Right cardiac atrium (tissue), 5 donors: ENCODE data around the gene RPL9. TPM values are rescaled to one million over a fixed set of nuclear protein-coding genes. Genes with fewer than 3 reads are reported as not detected.

Experiments used
- ATAC-seq, 2 donors: fragments of 200-7000 bp; cut with Tn5 transposase; one replicate each; pipeline versions ENCODE4 v1.8.0 to v1.9.1; 2020; ENCODE audit warnings: moderate library complexity in 2 of 2, mild to moderate bottlenecking in 1 of 2
- DNase-seq, 3 donors: peaks; one replicate each; pipeline ENCODE4 v3.0.0-alpha.2; 2020
- H3K27ac ChIP-seq: one replicate; pipeline ENCODE4 v1.5.1; 2013; ENCODE audit warnings: mild to moderate bottlenecking, low read length, control low read depth, moderate library complexity
- H3K27me3 ChIP-seq: one replicate; pipeline ENCODE4 v1.6.1; 2013; ENCODE audit not compliant: control insufficient read depth, insufficient read depth
- H3K4me1 ChIP-seq: one replicate; pipeline ENCODE4 v1.6.1; 2013; ENCODE audit warnings: low read length; ENCODE audit not compliant: control insufficient read depth, insufficient read depth
- H3K4me3 ChIP-seq: one replicate; pipeline ENCODE4 v1.5.1; 2013; ENCODE audit warnings: low read length, control low read depth
- H3K9me3 ChIP-seq: one replicate; pipeline ENCODE4 v1.6.1; 2013; ENCODE audit warnings: low read length; ENCODE audit not compliant: control insufficient read depth
- WGBS: extraction: QIAGEN DNeasy Blood & Tissue Kit; methylation state at CpG from one replicate; pipeline ENCODE4 v1.1.7; 2013; 5-methylcytosine and 5-hydroxymethylcytosine counted together
- intact Hi-C, 4 donors: fragments of 100-400 bp; cut with DNase I; formaldehyde crosslinking; loops; one replicate each; pipeline versions ENCODE4 v1.11.0 to v1.14.0; 2022 to 2023
- polyA plus RNA-seq: library from polyadenylated mRNA; stranded (reverse); fragments of 200-250 nt; gene quantifications from one replicate; pipeline ENCODE4 v1.2.3, GENCODE V29; 2013
- total RNA-seq, 4 donors: library from RNA; stranded (reverse); fragmentation: NEBNext Ultra II Directional; extraction: Animal tissue kit (Norgen Biotek cat#: 25700); gene quantifications; one replicate each; pipeline ENCODE4 v1.2.1, GENCODE V29; 2021
- donor health status: healthy with polysubstance abuse.
- donor health status: DM: no; HTN: yes; CAD: no.
- donor health status: DM: no; HTN: no; CAD: no.
- donor health status: DM: no; HTN: yes; CAD: no; lungs with severe emphysema.
- donor health status: DM: yes; HTN: yes; CAD: no.

RPL9 gene
- total and polyA plus RNA-seq, 5 donors: 708 to 1,288 (median 966) TPM

DNA sequence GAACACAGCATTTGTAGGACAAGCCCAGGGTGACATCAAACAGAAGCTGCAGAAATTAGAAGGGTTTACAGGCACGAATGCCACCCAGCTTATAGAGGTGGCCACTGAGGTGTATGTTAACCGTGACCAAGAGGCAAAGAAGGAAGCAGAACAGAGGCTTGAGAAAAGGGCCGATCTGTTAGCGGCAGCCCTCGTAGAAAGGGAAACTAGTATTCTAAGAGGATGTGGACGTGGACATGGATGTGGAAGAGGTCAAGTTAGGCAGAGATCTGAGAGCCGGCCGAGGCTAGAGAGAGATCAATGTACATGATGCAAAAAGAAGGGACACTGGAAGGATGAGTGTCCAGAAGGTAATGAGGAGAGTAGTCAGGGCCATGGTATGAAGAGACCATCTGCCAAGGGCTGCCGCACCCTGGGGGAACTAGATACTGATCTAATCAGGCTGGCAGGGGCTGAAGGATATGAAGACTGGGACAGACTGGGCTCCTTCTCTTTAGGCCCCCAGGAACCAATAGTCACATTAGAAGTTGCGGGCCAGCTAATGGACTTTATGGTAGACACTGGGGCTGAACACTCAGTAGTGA, 27.6 kb upstream of the RPL9 start:
- 77% methylated on average over 10 of the region's 10 CpGs for WGBS

DNA sequence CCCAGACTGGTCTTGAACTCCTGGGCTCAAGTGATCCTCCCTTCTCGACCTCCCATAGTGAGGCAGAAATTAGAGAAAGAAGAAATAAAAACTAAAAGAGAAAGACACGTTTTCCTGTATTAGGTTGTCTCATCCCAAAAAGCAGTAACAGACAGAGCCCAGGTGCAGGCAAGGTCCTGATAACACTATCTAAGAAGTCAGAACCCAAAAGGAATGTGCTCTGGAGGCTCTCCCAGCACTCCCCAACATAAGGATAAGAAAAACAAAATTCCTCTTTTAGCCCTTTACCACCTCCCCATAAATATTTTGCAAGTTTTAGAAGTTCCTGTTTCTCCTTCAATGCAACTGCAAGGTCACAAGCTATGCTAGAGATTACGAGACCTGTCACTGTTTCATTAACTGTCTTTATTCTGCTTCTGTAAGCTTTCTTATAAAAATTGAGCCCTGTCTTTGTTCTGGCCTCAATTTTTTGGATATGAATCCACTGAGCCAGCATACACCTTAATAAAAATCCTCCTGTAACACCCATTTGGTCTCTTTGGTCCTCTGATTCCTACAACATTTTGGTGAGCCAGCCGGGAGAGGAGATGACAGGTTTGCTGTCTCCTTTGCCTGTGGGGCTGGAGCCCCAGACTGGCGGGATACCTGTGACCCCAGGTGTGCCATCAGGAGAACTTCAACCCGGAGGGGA, 26.0 kb upstream of the RPL9 start:
- H3K9me3 ChIP-seq: no peaks in the 10 kb centered on the region
- H3K27me3 ChIP-seq: no peaks in the 10 kb centered on the region
- no peaks in the 10 kb centered on the region for H3K4me1 ChIP-seq
- 79% methylated on average over 6 of the region's 6 CpGs for WGBS
- DNase-seq: no peak
- intact Hi-C loops: no loop called here
- H3K4me3 ChIP-seq: no peak overlapping the region
- H3K27ac ChIP-seq: no peak overlapping the region
- no peak for ATAC-seq

More for the DNA sequence above, 27.6 kb upstream of the RPL9 start:
- Histone ChIP-seq H3K9me3 (no peaks in the 10 kb centered on the region), H3K27ac (no peak overlapping the region), H3K4me1 (no peaks in the 10 kb centered on the region), H3K27me3 (no peaks in the 10 kb centered on the region), H3K4me3 (no peak overlapping the region)
- ATAC-seq (no peak), DNase-seq (no peak)
- intact Hi-C loops: no loop called here

DNA sequence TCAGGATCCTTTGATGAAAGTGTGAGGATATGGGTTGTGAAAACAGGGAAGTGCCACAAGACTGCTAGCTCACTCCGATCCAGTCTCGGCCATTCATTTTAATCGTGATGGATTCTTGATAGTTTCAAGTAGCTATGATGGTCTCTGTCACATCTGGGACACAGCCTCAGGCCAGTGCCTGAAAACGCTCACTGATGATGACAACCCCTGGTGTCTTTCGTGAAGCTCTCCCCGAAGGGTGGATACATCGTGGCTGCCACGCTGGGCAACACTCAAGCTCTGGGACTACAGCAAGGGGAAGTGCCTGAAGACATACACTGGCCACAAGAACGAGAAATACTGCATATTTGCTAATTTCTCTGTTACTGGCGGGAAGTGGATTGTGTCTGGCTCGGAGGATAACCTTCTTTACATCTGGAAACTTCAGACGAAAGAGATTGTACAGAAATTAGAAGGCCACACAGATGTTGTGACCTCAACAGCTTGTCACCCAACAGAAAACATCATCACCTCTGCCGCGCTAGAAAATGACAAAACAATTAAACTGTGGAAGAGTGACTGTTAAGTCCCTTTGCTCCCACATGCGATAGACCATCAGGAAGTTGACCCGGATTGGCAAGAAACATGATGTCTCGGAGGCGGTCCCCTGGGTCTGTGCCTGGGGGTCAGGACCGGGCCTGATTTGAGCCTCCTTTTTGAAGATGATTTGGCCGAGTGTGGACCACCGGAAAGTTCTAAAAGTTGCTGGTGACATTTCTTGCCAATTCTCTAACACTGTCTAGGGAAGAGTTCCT, 22.4 kb upstream of the RPL9 start:
- no peaks in the 10 kb centered on the region for H3K27me3 ChIP-seq
- ATAC-seq (peak in 1 of 2 donors; percentile 43), DNase-seq (no peak)
- 73% methylated on average over 21 of the region's 21 CpGs for WGBS
- no peaks in the 10 kb centered on the region for H3K9me3 ChIP-seq
- no peak overlapping the region for H3K27ac ChIP-seq
- intact Hi-C loops: no loop called here
- H3K4me3 ChIP-seq: no peak overlapping the region
- H3K4me1 ChIP-seq: no peaks in the 10 kb centered on the region

DNA sequence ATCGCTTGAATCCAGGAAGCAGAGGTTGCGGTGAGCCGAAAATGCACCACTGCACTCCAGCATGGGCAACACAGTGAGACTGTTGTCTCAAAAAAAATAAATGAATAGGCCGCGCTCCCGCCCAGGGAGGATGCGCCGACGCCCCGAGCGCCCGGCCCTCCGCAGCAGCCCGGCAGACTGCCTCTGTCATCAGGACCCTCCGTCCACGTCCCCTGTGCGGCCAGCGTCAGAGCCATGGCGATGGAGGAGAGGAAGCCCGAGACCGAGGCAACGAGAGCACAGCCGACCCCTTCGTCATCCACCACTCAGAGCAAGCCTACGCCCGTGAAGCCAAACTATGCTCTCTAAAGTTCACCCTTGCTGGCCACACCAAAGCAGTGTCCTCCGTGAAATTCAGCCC, 21.5 kb upstream of the RPL9 start:
- WGBS: 96% methylated on average over 27 of the region's 27 CpGs
- Histone ChIP-seq H3K9me3 (no peaks in the 10 kb centered on the region), H3K27ac (no peak overlapping the region), H3K4me1 (no peaks in the 10 kb centered on the region), H3K27me3 (no peaks in the 10 kb centered on the region), H3K4me3 (no peak overlapping the region)
- intact Hi-C loops: no loop called here
- ATAC-seq (no peak), DNase-seq (no peak)

DNA sequence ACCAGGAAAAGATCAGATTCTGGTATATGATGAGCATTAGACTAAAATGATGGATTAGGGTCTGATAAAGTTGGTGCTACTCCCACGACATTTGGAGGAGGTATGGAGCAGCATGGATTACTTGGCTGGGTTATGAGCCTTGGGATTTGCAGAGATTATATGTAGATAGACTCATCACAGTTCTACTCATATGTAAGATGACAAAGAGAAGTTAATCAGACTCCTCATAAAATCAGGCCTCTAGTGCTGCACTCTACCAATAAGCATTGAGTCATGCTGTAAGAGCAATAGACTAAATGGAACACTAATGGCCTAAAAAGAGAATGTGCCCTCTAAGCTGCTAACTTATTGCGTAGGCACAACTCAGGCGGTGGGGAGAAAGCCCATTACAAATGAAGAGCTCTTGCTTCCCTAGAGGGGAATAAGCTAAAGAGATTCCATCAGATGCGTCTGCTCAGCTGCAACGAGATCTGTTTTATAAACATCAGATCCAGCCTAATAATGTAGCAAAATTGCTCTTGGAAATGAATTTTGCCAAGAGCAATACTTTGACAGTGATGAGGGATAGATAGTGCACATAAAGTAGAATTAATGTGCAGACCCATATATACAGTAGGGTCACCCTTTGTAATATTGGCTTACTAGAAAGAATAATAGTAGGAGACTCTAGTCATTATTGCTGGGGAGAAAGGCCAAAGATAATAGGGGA, 17.6 kb upstream of the RPL9 start:
- H3K9me3 ChIP-seq: no peaks in the 10 kb centered on the region

DNA sequence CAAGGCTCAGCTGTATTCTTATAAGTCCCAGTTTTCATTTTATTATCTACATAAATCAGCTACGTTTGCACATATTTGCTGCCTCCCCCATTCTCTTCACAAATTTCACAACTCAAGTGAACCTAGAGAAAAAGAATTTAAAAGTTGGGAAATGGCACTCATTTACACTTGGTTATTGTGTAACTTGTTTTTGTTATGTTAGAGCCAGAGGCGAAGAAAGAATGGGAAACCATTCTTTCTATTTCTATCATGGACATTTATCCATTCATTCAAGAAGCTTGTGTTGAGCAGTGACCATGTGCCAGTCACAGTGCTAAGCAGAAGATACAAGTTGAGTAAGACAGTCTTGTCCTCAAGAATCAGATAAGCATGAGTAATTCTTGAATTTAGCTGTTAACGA, 13.7 kb upstream of the RPL9 start:
- 88% methylated on average over 3 of the region's 3 CpGs for WGBS
- intact Hi-C loops: no loop called here
- DNase-seq: no peak
- no peak overlapping the region for H3K27ac ChIP-seq
- no peaks in the 10 kb centered on the region for H3K9me3 ChIP-seq
- H3K4me3 ChIP-seq: no peak overlapping the region
- H3K27me3 ChIP-seq: no peaks in the 10 kb centered on the region
- H3K4me1 ChIP-seq: no peaks in the 10 kb centered on the region
- ATAC-seq: no peak

More for the DNA sequence above, 17.6 kb upstream of the RPL9 start:
- Histone ChIP-seq H3K4me3 (no peak overlapping the region), H3K4me1 (no peaks in the 10 kb centered on the region), H3K27ac (no peak overlapping the region), H3K27me3 (no peaks in the 10 kb centered on the region)
- intact Hi-C loops: no loop called here
- 78% methylated on average over 5 of the region's 5 CpGs for WGBS
- DNase-seq: no peak
- ATAC-seq: no peak

GRCh38 chr4:39470402-39470801, 11.7 kb upstream of the RPL9 start:
- no peak overlapping the region for H3K27ac ChIP-seq
- no peaks in the 10 kb centered on the region for H3K4me1 ChIP-seq
- ATAC-seq (no peak), DNase-seq (no peak)
- intact Hi-C loops: no loop called here
- no peak overlapping the region for H3K4me3 ChIP-seq
- no peaks in the 10 kb centered on the region for H3K27me3 ChIP-seq
- H3K9me3 ChIP-seq: no peaks in the 10 kb centered on the region
- WGBS: 94% methylated on average over 1 of the region's 1 CpG

GRCh38 chr4:39469429-39470077, 10.8 kb upstream of the RPL9 start:
- ATAC-seq: peak; percentile 69 to 86
- peak in 2 of 3 donors; percentile 30 to 63 for DNase-seq
- H3K4me3 ChIP-seq: no peak overlapping the region
- no peaks in the 10 kb centered on the region for H3K9me3 ChIP-seq
- intact Hi-C loops: loop anchor here in 2 of 4 donors (5.0 to 10.0 kb wide), 3 partner anchors 175 to 508 kb away; partner anchors contain the start of gene PDS5A (in 2 of the 2)
- no peaks in the 10 kb centered on the region for H3K27me3 ChIP-seq
- H3K27ac ChIP-seq: no peak overlapping the region
- no peaks in the 10 kb centered on the region for H3K4me1 ChIP-seq
- WGBS: 58% methylated on average over 4 of the region's 4 CpGs

DNA sequence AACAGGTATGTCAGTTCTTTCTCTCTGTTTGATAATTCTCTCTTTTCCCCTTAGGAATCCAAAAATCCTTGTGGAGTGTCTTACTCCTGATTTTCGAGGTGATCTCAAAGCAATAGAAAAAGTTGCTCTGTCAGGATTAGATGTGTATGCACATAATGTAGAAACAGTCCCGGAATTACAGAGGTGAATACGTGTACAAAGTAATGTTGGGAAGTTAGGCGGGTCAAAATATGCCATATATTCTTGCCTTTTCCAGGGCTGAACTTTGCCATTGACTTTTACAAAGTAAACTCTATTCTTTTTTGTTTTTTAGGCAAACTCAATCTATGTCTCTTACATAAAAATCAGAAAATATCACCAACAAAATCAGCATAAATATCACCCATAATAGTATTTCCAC, 8.7 kb upstream of the RPL9 start:
- no peak for DNase-seq
- no peak overlapping the region for H3K27ac ChIP-seq
- intact Hi-C loops: loop anchor here in 2 of 4 donors (5.0 to 10.0 kb wide), 3 partner anchors 177 to 510 kb away; partner anchors contain the start of gene PDS5A (in 2 of the 2)
- 92% methylated on average over 4 of the region's 4 CpGs for WGBS
- no peak for ATAC-seq
- no peaks in the 10 kb centered on the region for H3K27me3 ChIP-seq
- no peaks in the 10 kb centered on the region for H3K4me1 ChIP-seq
- H3K4me3 ChIP-seq: no peak overlapping the region
- no peaks in the 10 kb centered on the region for H3K9me3 ChIP-seq

DNA sequence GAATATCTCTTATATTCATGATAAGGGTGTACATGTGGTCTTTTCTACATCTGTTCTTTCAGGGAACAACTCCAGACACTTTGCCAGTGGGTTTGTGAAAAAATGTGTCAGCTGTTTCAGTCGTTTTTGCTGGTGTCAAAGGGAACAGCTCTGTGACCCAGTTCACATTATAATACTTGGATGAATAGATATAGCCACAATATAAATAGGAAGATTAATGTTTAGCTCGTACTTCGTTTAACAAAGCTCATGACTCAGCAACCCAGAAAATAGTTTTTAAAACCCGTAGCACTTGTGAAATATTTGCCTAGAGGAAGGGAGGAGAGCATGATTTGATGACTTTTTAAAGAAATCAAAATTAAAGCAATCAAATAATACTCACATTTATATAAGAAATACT, 8.0 kb upstream of the RPL9 start:
- Histone ChIP-seq H3K4me1 (no peaks in the 10 kb centered on the region), H3K4me3 (no peak overlapping the region), H3K9me3 (no peaks in the 10 kb centered on the region), H3K27me3 (no peaks in the 10 kb centered on the region), H3K27ac (no peak overlapping the region)
- WGBS: 77% methylated on average over 4 of the region's 4 CpGs
- intact Hi-C loops: loop anchor here in 2 of 4 donors (5.0 to 10.0 kb wide), 3 partner anchors 178 to 511 kb away; partner anchors contain the start of gene PDS5A (in 2 of the 2)
- DNase-seq: no peak
- ATAC-seq: no peak
